Heart right ventricle (tissue), 16 donors: ENCODE measurements around the gene PRKAR2A. TPM values are rescaled to one million over a fixed set of nuclear protein-coding genes. Genes with fewer than 3 reads are reported as not detected.

Source experiments
- ATAC-seq, 8 donors: fragments of 200-7000 bp; cut with Tn5 transposase; one replicate each; pipeline ENCODE4 v1.9.1; 2020; ENCODE audit warnings: mild to moderate bottlenecking in 8 of 8, moderate library complexity in 8 of 8, moderate number of reproducible peaks in 1 of 8
- DNase-seq, 2 donors: peaks; one replicate each; pipeline ENCODE4 v3.0.0-alpha.2; 2020
- H3K27ac ChIP-seq, 10 donors: fragments of 200-600 bp; sonication (generic) in 2 of 10; one replicate each; pipeline versions ENCODE4 v1.5.0 to v1.8.0; 2020 to 2022; ENCODE audit warnings: mild to moderate bottlenecking in 3 of 10
- H3K27me3 ChIP-seq, 7 donors: fragments of 200-600 bp; one replicate each; pipeline ENCODE4 v1.8.0; 2021 to 2022; ENCODE audit warnings: mild to moderate bottlenecking in 2 of 7
- H3K36me3 ChIP-seq, 9 donors: fragments of 200-600 bp; sonication (generic) in 1 of 9; one replicate each; pipeline versions ENCODE4 v1.5.0 to v1.8.0; 2020 to 2022; ENCODE audit warnings: mild to moderate bottlenecking in 2 of 9
- H3K4me1 ChIP-seq, 9 donors: fragments of 200-600 bp; sonication (generic) in 1 of 9; one replicate each; pipeline versions ENCODE4 v1.5.0 to v1.8.0; 2020 to 2022; ENCODE audit warnings: mild to moderate bottlenecking in 4 of 9
- H3K4me3 ChIP-seq, 10 donors: fragments of 200-600 bp; sonication (generic) in 2 of 10; one replicate each; pipeline versions ENCODE4 v1.5.0 to v1.8.0; 2020 to 2022; ENCODE audit warnings: mild to moderate bottlenecking in 7 of 10, moderate library complexity in 2 of 10
- H3K9me3 ChIP-seq, 11 donors: fragments of 200-600 bp in 10 of 11; sonication (generic) in 2 of 11; one replicate each; pipeline versions ENCODE4 v1.5.0 to v1.8.0; 2013 to 2022; ENCODE audit warnings: mild to moderate bottlenecking in 2 of 11, control low read depth in 1 of 11, moderate library complexity in 1 of 11
- WGBS, 2 donors: extraction: QIAGEN DNeasy Blood & Tissue Kit; methylation state at CpG; one replicate each; pipeline ENCODE4 v1.1.7; 2013; ENCODE audit warnings: inconsistent platforms in 1 of 2; 5-methylcytosine and 5-hydroxymethylcytosine counted together
- intact Hi-C, 10 donors: fragments of 100-400 bp; cut with DNase I; formaldehyde crosslinking; loops; one replicate each; pipeline versions ENCODE4 v1.11.1 to v1.14.2; 2022
- polyA plus RNA-seq, 2 donors: library from polyadenylated mRNA; stranded (reverse); fragments of 200-250 nt; gene quantifications; one replicate each; pipeline ENCODE4 v1.2.3, GENCODE V29; 2013
- total RNA-seq, 10 donors: library from RNA; stranded (reverse); fragmentation: NEBNext Ultra II Directional in 3 of 10; extraction: Animal tissue kit (Norgen Biotek cat#: 25700) in 3 of 10; gene quantifications; one replicate each; pipeline versions ENCODE4 v1.2.1 to v1.2.4, GENCODE V29; 2021 to 2023
- TF ChIP-seq, protein P1 (sequence below), 9 donors: fragments of 200-600 bp; sonication (generic) in 2 of 9; IDR thresholded peaks; one replicate each; pipeline versions ENCODE4 v1.5.0 to v1.8.0; 2021 to 2022; ENCODE audit warnings: antibody characterized with exemption in 9 of 9, mild to moderate bottlenecking in 5 of 9, moderate library complexity in 1 of 9
- donor health status: Arrhythmogenic right ventricular cardiomyopathy.
- donor health status: ischemic (EF 13 %, LVEDD 7.1; RV severe dilation, severe dysfunction).
- donor health status: healthy with polysubstance abuse.
- donor health status: DM: no; HTN: yes; CAD: no.
- donor health status: DM: no; HTN: no; CAD: no.
- donor health status: ischemic (EF 25% LVEDD 6.9; RV normal size, moderate dysfunction).
- donor health status: ischemic (EF 25% LVEDD 5.7; RV mildly dilated, moderate dysfunction).
- donor health status: healthy.
- donor health status: DM: yes; HTN: yes; CAD: no.
- donor health status: Ischemic cardiomyopathy.
- donor health status: ischemic (EF 35%, LVEDD 5.7; RV mildly dilated, moderate dysfunction).
- donor health status: nonischemic (EF 11% LVEDD 7.7; RV severe dilation, severe dysfunction).
- donor health status: DM: yes; HTN: yes; CAD: no.
- donor health status: PGD.
- donor health status: ischemic (EF 29% LVEDD 5.4; RV normal size, mild dysfunction).
- donor health status: nonischemic (EF 23%, LVEDD 6.1; RV moderate dilation, normal function).

The PRKAR2A gene
- total and polyA plus RNA-seq, 12 donors: 11.3 to 55.7 (median 44.4) TPM

DNA sequence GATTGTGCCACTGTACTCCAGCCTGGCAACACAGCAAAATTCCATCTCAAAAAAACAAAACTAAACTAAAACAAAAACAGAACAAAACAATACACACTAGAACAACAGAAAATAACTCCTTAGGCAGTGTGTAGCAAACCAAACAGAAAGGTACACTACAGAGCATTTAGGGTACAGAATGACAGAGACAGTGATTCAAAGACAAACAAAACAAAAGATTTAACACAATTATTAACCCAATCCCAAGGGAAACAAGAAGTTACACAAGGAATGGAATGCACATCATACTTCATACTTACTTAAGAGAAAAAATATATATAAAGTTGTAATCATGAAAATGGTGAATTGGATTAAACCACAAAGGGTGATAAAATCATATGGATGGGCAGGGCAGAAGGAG, 38.1 kb upstream of the PRKAR2A start:
- Histone ChIP-seq H3K9me3 (no peaks in the 10 kb centered on the region), H3K27ac (no peak overlapping the region), H3K4me3 (no peak overlapping the region), H3K4me1 (peaks cover 0 to 15% (median 10%) of the 10 kb centered on the region in 9 donors), H3K27me3 (no peaks in the 10 kb centered on the region), H3K36me3 (peaks cover 0 to 83% (median 15%) of the 10 kb centered on the region in 9 donors)
- DNase-seq (no peak), ATAC-seq (no peak)
- TF ChIP-seq, protein P1, sequence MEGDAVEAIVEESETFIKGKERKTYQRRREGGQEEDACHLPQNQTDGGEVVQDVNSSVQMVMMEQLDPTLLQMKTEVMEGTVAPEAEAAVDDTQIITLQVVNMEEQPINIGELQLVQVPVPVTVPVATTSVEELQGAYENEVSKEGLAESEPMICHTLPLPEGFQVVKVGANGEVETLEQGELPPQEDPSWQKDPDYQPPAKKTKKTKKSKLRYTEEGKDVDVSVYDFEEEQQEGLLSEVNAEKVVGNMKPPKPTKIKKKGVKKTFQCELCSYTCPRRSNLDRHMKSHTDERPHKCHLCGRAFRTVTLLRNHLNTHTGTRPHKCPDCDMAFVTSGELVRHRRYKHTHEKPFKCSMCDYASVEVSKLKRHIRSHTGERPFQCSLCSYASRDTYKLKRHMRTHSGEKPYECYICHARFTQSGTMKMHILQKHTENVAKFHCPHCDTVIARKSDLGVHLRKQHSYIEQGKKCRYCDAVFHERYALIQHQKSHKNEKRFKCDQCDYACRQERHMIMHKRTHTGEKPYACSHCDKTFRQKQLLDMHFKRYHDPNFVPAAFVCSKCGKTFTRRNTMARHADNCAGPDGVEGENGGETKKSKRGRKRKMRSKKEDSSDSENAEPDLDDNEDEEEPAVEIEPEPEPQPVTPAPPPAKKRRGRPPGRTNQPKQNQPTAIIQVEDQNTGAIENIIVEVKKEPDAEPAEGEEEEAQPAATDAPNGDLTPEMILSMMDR (IDR thresholded peaks at IDR 0.05): no peak
- intact Hi-C loops: no loop called here

DNA sequence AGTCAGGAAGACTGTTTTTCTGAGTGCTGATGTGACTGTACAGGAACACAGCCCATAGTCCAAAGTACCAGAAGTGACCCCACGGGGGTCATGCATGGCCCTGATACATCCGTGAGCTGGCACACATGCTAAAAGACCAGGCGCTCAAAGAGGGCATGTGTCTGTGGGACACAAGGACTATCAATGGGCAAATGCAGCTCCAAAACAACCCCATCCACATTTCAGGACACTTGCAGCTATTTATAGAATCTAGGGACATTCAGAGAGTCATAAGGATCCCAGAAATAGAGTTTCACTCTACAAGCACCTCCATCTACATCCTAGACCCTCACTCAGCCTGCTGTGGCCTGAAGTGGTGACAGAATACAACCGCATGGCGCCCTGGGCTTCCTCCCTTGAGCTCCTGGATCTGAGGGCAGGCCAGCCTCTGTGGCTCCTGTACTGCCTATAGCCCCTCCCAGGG, 34.0 kb upstream of the PRKAR2A start:
- intact Hi-C loops: no loop called here
- peaks cover 0 to 17% (median 10%) of the 10 kb centered on the region in 9 donors for H3K4me1 ChIP-seq
- H3K4me3 ChIP-seq: no peak overlapping the region
- H3K9me3 ChIP-seq: no peaks in the 10 kb centered on the region
- TF ChIP-seq, protein P1 (IDR thresholded peaks at IDR 0.05): no peak
- peak overlapping the region in 6 of 10 donors; percentile 2 to 32 (median 22) for H3K27ac ChIP-seq
- H3K36me3 ChIP-seq: peaks cover 0 to 92% (median 15%) of the 10 kb centered on the region in 9 donors
- H3K27me3 ChIP-seq: no peaks in the 10 kb centered on the region
- DNase-seq (no peak), ATAC-seq (peak; percentile 49 to 77 (median 59))
- WGBS, 2 donors: 53 to 72% methylated on average over 5 of the region's 5 CpGs

DNA sequence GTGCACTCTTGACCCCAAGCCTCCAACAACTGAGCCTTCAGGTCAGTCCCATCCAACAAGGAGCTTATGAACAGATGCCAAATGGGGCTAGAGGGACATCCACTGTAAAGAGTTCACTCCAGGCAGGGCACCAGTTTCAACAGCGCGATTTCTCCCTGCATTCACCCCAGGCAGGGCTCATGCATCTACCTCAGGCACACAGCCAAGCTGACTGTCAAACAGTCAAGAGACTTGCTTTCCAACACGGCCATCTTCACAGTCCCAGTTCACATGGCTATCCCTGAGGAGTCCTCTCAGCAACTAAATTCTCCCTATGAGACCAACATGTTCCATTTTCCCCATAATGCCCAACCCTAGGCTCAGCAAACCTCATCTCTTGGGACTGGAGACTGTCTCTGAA, 33.3 kb upstream of the PRKAR2A start:
- 53 to 58% methylated on average over 3 of the region's 3 CpGs for WGBS, 2 donors
- H3K27me3 ChIP-seq: no peaks in the 10 kb centered on the region
- no peaks in the 10 kb centered on the region for H3K9me3 ChIP-seq
- TF ChIP-seq, protein P1 (IDR thresholded peaks at IDR 0.05): no peak
- DNase-seq (peak in 1 of 2 donors; percentile 13), ATAC-seq (peak in 6 of 8 donors; percentile 56 to 78 (median 72))
- H3K4me3 ChIP-seq: no peak overlapping the region
- peaks cover 0 to 17% (median 10%) of the 10 kb centered on the region in 9 donors for H3K4me1 ChIP-seq
- peak overlapping the region in 4 of 10 donors; percentile 2 to 32 (median 12) for H3K27ac ChIP-seq
- H3K36me3 ChIP-seq: peaks cover 0 to 92% (median 15%) of the 10 kb centered on the region in 9 donors
- intact Hi-C loops: no loop called here

DNA sequence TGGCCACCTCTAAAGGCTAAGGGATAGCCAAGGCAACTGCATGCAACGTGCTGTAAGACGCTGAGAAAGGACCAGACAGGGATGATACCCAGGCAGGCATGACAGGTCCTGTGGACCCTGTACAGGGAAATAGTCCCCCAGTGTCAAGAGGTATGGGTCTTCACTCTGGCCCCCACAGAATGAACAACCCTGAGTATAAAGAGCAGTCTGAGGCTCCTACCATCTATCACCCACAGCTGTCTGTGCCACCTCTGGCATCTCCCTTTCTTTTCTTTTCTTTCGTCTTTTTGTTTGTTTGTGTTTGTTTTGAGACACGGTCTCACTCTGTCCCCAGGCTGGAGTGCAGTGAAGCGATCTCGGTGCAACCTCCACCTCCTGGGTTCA, 32.3 kb upstream of the PRKAR2A start:
- Histone ChIP-seq H3K4me3 (no peak overlapping the region), H3K4me1 (peaks cover 0 to 17% (median 10%) of the 10 kb centered on the region in 9 donors), H3K27ac (no peak overlapping the region), H3K36me3 (peaks cover 0 to 92% (median 7%) of the 10 kb centered on the region in 9 donors), H3K9me3 (no peaks in the 10 kb centered on the region), H3K27me3 (no peaks in the 10 kb centered on the region)
- intact Hi-C loops: no loop called here
- TF ChIP-seq, protein P1 (IDR thresholded peaks at IDR 0.05): no peak
- DNase-seq (no peak), ATAC-seq (no peak)
- WGBS, 2 donors: 91 to 95% methylated on average over 6 of the region's 6 CpGs
